Measurements from ENCODE around the gene CAMK2B. TPM values are rescaled to one million over a fixed set of nuclear protein-coding genes. Genes with fewer than 3 reads are reported as not detected.

CAMK2B gene
- total RNA-seq, 1 donor from 2014 or later, result 0.30 TPM

DNA sequence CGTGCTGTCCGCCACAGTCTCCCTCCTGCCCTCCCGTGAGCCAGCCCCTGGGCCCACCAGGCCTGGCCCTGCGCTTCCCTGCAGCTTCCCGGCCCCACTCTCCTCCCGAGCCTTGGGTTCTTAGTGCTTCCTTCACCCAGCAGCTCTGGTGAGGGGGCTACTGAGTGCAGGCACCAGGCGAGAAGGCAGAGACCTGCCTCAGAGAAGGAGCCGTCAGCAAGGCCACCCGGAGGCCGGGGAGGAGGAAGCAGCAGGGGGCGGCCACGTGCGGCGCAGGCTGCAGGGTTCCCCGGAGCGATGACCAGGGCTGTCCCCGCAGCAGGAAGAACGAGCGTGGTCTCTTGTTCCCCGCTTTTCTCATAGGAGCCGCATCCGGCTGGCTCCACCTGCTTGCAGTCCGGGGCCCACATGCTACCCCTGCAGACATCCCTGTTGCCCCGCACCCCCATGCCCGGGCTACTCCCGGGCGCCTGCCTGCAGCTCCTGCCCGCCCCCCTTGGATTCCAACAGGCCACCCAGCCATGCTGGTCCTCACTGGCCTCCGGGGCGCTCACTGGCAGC is 104.1 kb downstream of the CAMK2B start:
- no peak overlapping the region for H3K4me3 ChIP-seq
- H3K4me1 ChIP-seq, result no peaks in the 10 kb centered on the region
- TF ChIP-seq, protein P1, sequence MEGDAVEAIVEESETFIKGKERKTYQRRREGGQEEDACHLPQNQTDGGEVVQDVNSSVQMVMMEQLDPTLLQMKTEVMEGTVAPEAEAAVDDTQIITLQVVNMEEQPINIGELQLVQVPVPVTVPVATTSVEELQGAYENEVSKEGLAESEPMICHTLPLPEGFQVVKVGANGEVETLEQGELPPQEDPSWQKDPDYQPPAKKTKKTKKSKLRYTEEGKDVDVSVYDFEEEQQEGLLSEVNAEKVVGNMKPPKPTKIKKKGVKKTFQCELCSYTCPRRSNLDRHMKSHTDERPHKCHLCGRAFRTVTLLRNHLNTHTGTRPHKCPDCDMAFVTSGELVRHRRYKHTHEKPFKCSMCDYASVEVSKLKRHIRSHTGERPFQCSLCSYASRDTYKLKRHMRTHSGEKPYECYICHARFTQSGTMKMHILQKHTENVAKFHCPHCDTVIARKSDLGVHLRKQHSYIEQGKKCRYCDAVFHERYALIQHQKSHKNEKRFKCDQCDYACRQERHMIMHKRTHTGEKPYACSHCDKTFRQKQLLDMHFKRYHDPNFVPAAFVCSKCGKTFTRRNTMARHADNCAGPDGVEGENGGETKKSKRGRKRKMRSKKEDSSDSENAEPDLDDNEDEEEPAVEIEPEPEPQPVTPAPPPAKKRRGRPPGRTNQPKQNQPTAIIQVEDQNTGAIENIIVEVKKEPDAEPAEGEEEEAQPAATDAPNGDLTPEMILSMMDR (IDR thresholded peaks at IDR 0.05), result no peak
- intact Hi-C loops (cut with DNase I), result no loop called here
- ATAC-seq (no peak), DNase-seq (peak; percentile 42)
- no peak overlapping the region for H3K27ac ChIP-seq
- peaks cover 20% of the 10 kb centered on the region for H3K27me3 ChIP-seq (ENCODE audit: low read depth)
- no peaks in the 10 kb centered on the region for H3K36me3 ChIP-seq
- H3K9me3 ChIP-seq, result no peaks in the 10 kb centered on the region

DNA sequence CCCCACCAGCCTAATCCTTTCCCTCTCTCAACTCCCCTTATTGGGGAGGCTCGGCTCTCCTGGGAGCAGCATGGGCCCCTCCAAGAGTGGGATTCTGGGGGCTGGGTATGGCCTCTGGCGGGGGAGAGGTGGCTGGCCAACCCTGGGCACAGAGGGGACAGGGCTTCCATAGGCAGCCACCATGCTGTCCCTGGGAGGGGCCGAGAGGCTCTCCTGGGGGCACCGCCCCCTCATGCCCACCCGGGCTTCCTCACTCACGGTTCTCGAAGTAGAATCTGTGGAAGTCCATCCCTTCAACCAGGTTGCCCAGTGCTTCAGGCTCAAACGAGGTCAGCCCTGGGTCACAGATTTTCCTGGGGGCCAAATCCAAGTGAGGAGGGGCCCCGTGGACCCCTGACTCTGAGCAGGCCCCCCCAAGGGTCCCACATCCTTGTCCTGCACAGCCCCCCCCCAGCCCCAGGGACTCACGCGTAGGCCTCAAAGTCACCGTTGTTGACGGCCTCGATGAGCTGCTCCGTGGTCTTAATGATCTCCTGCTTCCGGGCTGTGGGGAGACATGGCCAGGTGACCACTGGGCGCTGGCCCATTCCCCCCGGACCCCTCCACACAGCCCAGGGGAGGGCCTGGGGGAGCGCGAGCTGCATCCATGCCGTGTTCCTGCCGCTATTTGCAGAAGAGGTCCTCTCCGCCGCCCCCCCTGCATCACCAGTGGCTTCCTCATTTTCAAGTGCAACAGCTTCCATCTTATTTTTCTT is 104.9 kb downstream of the CAMK2B start:
- DNase-seq (peak; percentile 36), ATAC-seq (no peak)
- H3K9me3 ChIP-seq, result no peaks in the 10 kb centered on the region
- TF ChIP-seq, protein P1 (IDR thresholded peaks at IDR 0.05), result no peak
- H3K36me3 ChIP-seq, result no peaks in the 10 kb centered on the region
- no peak overlapping the region for H3K4me3 ChIP-seq
- intact Hi-C loops (cut with DNase I), result no loop called here
- H3K4me1 ChIP-seq, result no peaks in the 10 kb centered on the region
- peaks cover 12% of the 10 kb centered on the region for H3K27me3 ChIP-seq (ENCODE audit: low read depth)
- no peak overlapping the region for H3K27ac ChIP-seq

DNA sequence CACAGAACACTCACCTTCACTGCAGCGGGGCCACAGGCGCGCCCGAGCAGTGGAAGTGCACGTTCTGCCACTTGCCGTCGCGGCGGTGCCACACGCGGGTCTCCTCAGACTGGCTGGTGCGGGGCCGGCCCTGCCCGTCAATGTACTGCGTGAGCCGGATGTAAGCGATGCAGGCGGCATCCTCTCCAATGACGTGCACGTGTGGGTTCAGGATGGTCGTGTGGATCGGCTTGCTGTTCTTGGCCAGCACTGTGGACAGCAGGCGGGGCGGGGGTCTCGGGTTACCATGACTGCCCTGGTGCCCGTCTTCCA is 105.4 kb downstream of the CAMK2B start:
- intact Hi-C loops (cut with DNase I), result no loop called here
- Histone ChIP-seq H3K9me3 (no peaks in the 10 kb centered on the region), H3K27ac (no peak overlapping the region), H3K4me3 (no peak overlapping the region), H3K27me3 (ENCODE audit: low read depth) (peaks cover 7% of the 10 kb centered on the region), H3K36me3 (no peaks in the 10 kb centered on the region), H3K4me1 (no peaks in the 10 kb centered on the region)
- TF ChIP-seq, protein P1 (IDR thresholded peaks at IDR 0.05), result no peak
- ATAC-seq (no peak), DNase-seq (peak; percentile 45)

DNA sequence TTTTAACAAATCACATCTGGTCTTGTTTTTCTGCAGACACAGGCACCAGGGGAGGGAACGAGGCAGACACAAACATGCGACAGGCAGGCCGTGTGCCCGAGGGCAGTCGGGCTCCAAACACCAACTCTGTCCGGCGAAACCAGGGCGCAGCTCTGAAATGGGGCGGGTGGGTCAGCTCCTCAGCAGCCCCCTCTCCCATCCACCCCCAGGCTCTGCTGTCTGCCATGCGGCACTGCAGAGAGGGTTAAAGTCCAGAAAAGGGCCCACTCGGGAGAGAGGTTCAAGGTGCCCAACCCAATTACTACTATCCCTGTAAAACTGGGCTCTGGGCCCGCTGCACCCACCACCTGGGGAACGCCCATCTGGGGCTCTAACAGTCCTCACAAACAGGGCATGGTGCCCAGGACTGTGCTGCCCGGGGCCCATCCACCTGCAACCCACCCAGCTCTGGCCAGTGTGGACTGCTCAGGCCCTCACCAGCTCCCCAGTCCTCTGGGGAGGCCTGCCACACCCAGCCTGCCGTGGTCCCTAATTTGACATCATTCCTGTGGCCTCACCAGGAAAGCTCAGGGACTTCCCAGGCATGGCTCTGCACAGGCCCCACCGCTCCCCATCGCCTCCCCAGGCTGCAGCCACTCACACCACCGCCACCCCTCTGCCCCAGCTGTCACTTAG is 105.9 kb downstream of the CAMK2B start:
- H3K4me3 ChIP-seq, result no peak overlapping the region
- no peaks in the 10 kb centered on the region for H3K9me3 ChIP-seq
- ATAC-seq (no peak), DNase-seq (peak; percentile 24)
- TF ChIP-seq, protein P1 (IDR thresholded peaks at IDR 0.05), result no peak
- H3K27ac ChIP-seq, result no peak overlapping the region
- peaks cover 3% of the 10 kb centered on the region for H3K36me3 ChIP-seq
- intact Hi-C loops (cut with DNase I), result no loop called here
- H3K4me1 ChIP-seq, result no peaks in the 10 kb centered on the region
- H3K27me3 ChIP-seq (ENCODE audit: low read depth), result peaks cover 4% of the 10 kb centered on the region

DNA sequence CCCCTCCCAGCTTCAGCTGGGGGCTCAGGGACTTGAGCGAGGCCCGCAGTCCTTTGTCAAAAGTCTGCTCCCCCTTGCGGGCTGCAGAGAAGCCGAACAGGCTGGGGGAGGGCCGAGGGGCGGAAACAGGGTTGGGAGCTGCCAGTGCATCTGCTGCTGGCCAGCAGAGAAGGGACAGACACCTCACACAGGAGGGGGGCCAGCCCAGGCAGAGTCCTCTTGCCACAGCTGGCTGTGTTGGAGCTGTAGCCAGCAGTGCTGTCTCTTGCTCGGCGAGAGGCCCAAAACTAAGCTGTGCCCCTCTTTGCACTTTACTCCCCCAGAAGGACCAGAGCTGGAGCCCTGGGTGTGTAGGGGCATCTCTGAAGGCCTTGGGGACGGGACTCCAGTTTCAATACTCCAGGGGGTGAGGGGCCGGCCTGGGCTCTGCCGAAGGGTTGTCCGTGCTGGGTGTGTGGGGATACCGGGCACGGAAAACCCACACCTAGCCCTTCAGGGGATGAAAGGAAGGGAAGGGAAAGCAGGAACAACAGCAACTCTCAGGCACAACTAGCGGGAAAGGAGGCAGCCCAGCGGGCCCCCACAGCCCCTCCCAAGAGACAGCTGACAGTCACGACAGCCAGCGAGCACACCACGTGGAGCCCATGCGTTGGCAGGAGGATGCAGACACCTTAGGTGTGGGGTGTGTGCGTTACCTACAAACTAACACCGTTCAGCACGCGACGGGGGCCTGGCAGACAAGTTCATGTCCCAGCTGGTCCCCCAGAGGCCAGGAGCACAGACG is 106.8 kb downstream of the CAMK2B start:
- peak; percentile 41 for DNase-seq

More for the DNA sequence above, 106.8 kb downstream of the CAMK2B start:
- intact Hi-C loops (cut with DNase I), result no loop called here
- Histone ChIP-seq H3K36me3 (peaks cover 6% of the 10 kb centered on the region), H3K4me3 (no peak overlapping the region), H3K27ac (no peak overlapping the region), H3K9me3 (no peaks in the 10 kb centered on the region), H3K4me1 (no peaks in the 10 kb centered on the region), H3K27me3 (ENCODE audit: low read depth) (no peaks in the 10 kb centered on the region)
- TF ChIP-seq, protein P1 (IDR thresholded peaks at IDR 0.05), result no peak
- ATAC-seq, result no peak
